ENCODE data around the gene FERMT1. TPM values are rescaled to one million over a fixed set of nuclear protein-coding genes. Genes with fewer than 3 reads are reported as not detected.
A peak's percentile ranks its signal among the peaks of the same experiment; 100 is the strongest.

FERMT1 gene
- total and polyA plus RNA-seq, 2 of the 13 experiments (the other 11 are each of a cell fraction or from before 2014, with no cell fraction given): 15.8 to 29.5 TPM

GRCh38 chr20:6122111-6122872 lies 538 bp downstream of the FERMT1 start (continued):
- TF ChIP-seq MED8 (CRISPR knock-in tag; IDR thresholded peaks at IDR 0.05; ENCODE audit: insufficient replicate concordance) (no peak), ZNF605 (CRISPR knock-in tag; IDR thresholded peaks at IDR 0.05) (peak; percentile 91), ZNF33B (CRISPR knock-in tag; IDR thresholded peaks at IDR 0.05) (0 out of 2 replicates have a peak, but pooled peaks have one; percentile 91), NCOA1 (CRISPR knock-in tag; IDR thresholded peaks at IDR 0.05) (no peak; the same call in 1 of the 2 replicates), ZNF331 (CRISPR knock-in tag; IDR thresholded peaks at IDR 0.05) (peak; percentile 8; the same call in 1 of the 2 replicates), NKX3-1 (CRISPR knock-in tag; IDR thresholded peaks at IDR 0.05) (0 out of 2 replicates have a peak, but pooled peaks have one; percentile 79), MBNL3 (CRISPR knock-in tag; conservative IDR thresholded peaks at IDR 0.05) (no peak), RFX5 (IDR thresholded peaks at IDR 0.05; ENCODE audit: low read depth, low read length) (no peak; the same call in 1 of the 2 replicates), ZBTB20 (CRISPR knock-in tag; IDR thresholded peaks at IDR 0.05; ENCODE audit: borderline replicate concordance, low read depth) (no peak), ETV6 (CRISPR knock-in tag; conservative IDR thresholded peaks at IDR 0.05) (no peak), ZNF572 (CRISPR knock-in tag; IDR thresholded peaks at IDR 0.05) (no peak; the same call in 1 of the 2 replicates), DPF2 (CRISPR knock-in tag; IDR thresholded peaks at IDR 0.05; ENCODE audit: borderline replicate concordance, low read depth) (no peak), DR1 (CRISPR knock-in tag; IDR thresholded peaks at IDR 0.05) (no peak), SMAD9 (CRISPR knock-in tag; IDR thresholded peaks at IDR 0.05) (no peak), ZNF180 (CRISPR knock-in tag; IDR thresholded peaks at IDR 0.05; ENCODE audit: borderline replicate concordance, low read depth) (peak; percentile 71; the same call in 1 of the 2 replicates), ZBTB21 (CRISPR knock-in tag; IDR thresholded peaks at IDR 0.05) (no peak), ZNF709 (CRISPR knock-in tag; IDR thresholded peaks at IDR 0.05) (no peak), ZZZ3 (CRISPR knock-in tag; IDR thresholded peaks at IDR 0.05; ENCODE audit: borderline replicate concordance) (no peak), MYNN (CRISPR knock-in tag; IDR thresholded peaks at IDR 0.05; ENCODE audit: low read depth) (peak; percentile 68; the same call in 1 of the 2 replicates), GMEB2 (CRISPR knock-in tag; IDR thresholded peaks at IDR 0.05; ENCODE audit: low read depth) (no peak), MYC (CRISPR knock-in tag; IDR thresholded peaks at IDR 0.05; ENCODE audit: borderline replicate concordance) (peak; percentile 98; the same call in 1 of the 2 replicates)
- TF ChIP-seq, protein P1, sequence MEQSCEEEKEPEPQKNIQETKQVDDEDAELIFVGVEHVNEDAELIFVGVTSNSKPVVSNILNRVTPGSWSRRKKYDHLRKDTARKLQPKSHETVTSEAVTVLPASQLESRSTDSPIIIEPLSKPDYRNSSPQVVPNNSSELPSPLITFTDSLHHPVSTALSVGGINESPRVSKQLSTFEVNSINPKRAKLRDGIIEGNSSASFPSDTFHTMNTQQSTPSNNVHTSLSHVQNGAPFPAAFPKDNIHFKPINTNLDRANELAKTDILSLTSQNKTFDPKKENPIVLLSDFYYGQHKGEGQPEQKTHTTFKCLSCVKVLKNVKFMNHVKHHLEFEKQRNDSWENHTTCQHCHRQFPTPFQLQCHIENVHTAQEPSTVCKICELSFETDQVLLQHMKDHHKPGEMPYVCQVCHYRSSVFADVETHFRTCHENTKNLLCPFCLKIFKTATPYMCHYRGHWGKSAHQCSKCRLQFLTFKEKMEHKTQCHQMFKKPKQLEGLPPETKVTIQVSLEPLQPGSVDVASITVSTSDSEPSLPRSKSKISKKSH (CRISPR knock-in tag; IDR thresholded peaks at IDR 0.05; ENCODE audit: borderline replicate concordance): peak; percentile 69; the same call in 1 of the 2 replicates
- TF ChIP-seq, protein P2, sequence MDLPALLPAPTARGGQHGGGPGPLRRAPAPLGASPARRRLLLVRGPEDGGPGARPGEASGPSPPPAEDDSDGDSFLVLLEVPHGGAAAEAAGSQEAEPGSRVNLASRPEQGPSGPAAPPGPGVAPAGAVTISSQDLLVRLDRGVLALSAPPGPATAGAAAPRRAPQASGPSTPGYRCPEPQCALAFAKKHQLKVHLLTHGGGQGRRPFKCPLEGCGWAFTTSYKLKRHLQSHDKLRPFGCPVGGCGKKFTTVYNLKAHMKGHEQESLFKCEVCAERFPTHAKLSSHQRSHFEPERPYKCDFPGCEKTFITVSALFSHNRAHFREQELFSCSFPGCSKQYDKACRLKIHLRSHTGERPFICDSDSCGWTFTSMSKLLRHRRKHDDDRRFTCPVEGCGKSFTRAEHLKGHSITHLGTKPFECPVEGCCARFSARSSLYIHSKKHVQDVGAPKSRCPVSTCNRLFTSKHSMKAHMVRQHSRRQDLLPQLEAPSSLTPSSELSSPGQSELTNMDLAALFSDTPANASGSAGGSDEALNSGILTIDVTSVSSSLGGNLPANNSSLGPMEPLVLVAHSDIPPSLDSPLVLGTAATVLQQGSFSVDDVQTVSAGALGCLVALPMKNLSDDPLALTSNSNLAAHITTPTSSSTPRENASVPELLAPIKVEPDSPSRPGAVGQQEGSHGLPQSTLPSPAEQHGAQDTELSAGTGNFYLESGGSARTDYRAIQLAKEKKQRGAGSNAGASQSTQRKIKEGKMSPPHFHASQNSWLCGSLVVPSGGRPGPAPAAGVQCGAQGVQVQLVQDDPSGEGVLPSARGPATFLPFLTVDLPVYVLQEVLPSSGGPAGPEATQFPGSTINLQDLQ (CRISPR knock-in tag; IDR thresholded peaks at IDR 0.05): no peak
- TF ChIP-seq, protein P3, sequence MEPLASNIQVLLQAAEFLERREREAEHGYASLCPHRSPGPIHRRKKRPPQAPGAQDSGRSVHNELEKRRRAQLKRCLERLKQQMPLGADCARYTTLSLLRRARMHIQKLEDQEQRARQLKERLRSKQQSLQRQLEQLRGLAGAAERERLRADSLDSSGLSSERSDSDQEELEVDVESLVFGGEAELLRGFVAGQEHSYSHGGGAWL (CRISPR knock-in tag; IDR thresholded peaks at IDR 0.05): 0 out of 2 replicates have a peak, but pooled peaks have one; percentile 88
